Right cardiac atrium (tissue), 5 donors: ENCODE measurements around the gene ZNF319. TPM values are rescaled to one million over a fixed set of nuclear protein-coding genes. Genes with fewer than 3 reads are reported as not detected.

Experiments
- ATAC-seq, 2 donors: fragments of 200-7000 bp; cut with Tn5 transposase; one replicate each; pipeline versions ENCODE4 v1.8.0 to v1.9.1; 2020; ENCODE audit warnings: moderate library complexity in 2 of 2, mild to moderate bottlenecking in 1 of 2
- DNase-seq, 3 donors: peaks; one replicate each; pipeline ENCODE4 v3.0.0-alpha.2; 2020
- H3K27ac ChIP-seq: one replicate; pipeline ENCODE4 v1.5.1; 2013; ENCODE audit warnings: mild to moderate bottlenecking, low read length, control low read depth, moderate library complexity
- H3K27me3 ChIP-seq: one replicate; pipeline ENCODE4 v1.6.1; 2013; ENCODE audit not compliant: control insufficient read depth, insufficient read depth
- H3K4me1 ChIP-seq: one replicate; pipeline ENCODE4 v1.6.1; 2013; ENCODE audit warnings: low read length; ENCODE audit not compliant: control insufficient read depth, insufficient read depth
- H3K4me3 ChIP-seq: one replicate; pipeline ENCODE4 v1.5.1; 2013; ENCODE audit warnings: low read length, control low read depth
- H3K9me3 ChIP-seq: one replicate; pipeline ENCODE4 v1.6.1; 2013; ENCODE audit warnings: low read length; ENCODE audit not compliant: control insufficient read depth
- WGBS: extraction: QIAGEN DNeasy Blood & Tissue Kit; methylation state at CpG from one replicate; pipeline ENCODE4 v1.1.7; 2013; 5-methylcytosine and 5-hydroxymethylcytosine counted together
- intact Hi-C, 4 donors: fragments of 100-400 bp; cut with DNase I; formaldehyde crosslinking; loops; one replicate each; pipeline versions ENCODE4 v1.11.0 to v1.14.0; 2022 to 2023
- polyA plus RNA-seq: library from polyadenylated mRNA; stranded (reverse); fragments of 200-250 nt; gene quantifications from one replicate; pipeline ENCODE4 v1.2.3, GENCODE V29; 2013
- total RNA-seq, 4 donors: library from RNA; stranded (reverse); fragmentation: NEBNext Ultra II Directional; extraction: Animal tissue kit (Norgen Biotek cat#: 25700); gene quantifications; one replicate each; pipeline ENCODE4 v1.2.1, GENCODE V29; 2021
- donor health status: healthy with polysubstance abuse.
- donor health status: DM: no; HTN: yes; CAD: no.
- donor health status: DM: no; HTN: no; CAD: no.
- donor health status: DM: no; HTN: yes; CAD: no; lungs with severe emphysema.
- donor health status: DM: yes; HTN: yes; CAD: no.

The ZNF319 gene
- total and polyA plus RNA-seq, 5 donors, result 5.5 to 9.2 (median 7.8) TPM

- ATAC-seq (no peak), DNase-seq (no peak)
- no peak overlapping the region for H3K27ac ChIP-seq
- H3K4me1 ChIP-seq, result no peaks in the 10 kb centered on the region
- intact Hi-C loops, result no loop called here
- no peak overlapping the region for H3K4me3 ChIP-seq
- H3K9me3 ChIP-seq, result no peaks in the 10 kb centered on the region
- H3K27me3 ChIP-seq, result no peaks in the 10 kb centered on the region
- 84% methylated on average over 10 of the region's 10 CpGs for WGBS
Observed at GRCh38 chr16:57960310-57960709, 40.2 kb downstream of the ZNF319 start.

GRCh38 chr16:57959804-57960203 lies 40.7 kb downstream of the ZNF319 start:
- ATAC-seq (no peak), DNase-seq (no peak)
- no peaks in the 10 kb centered on the region for H3K27me3 ChIP-seq
- intact Hi-C loops, result no loop called here
- H3K4me1 ChIP-seq, result no peaks in the 10 kb centered on the region
- H3K4me3 ChIP-seq, result no peak overlapping the region
- no peaks in the 10 kb centered on the region for H3K9me3 ChIP-seq
- 78% methylated on average over 11 of the region's 11 CpGs for WGBS
- no peak overlapping the region for H3K27ac ChIP-seq

- DNase-seq (no peak), ATAC-seq (no peak)
- no peaks in the 10 kb centered on the region for H3K27me3 ChIP-seq
- intact Hi-C loops, result no loop called here
- WGBS, result 81% methylated on average over 8 of the region's 8 CpGs
- H3K4me1 ChIP-seq, result no peaks in the 10 kb centered on the region
- no peak overlapping the region for H3K27ac ChIP-seq
- no peaks in the 10 kb centered on the region for H3K9me3 ChIP-seq
- H3K4me3 ChIP-seq, result no peak overlapping the region
Observed at GRCh38 chr16:57959121-57959520, 41.4 kb downstream of the ZNF319 start.

GRCh38 chr16:57958544-57958943 lies 41.9 kb downstream of the ZNF319 start:
- DNase-seq (no peak), ATAC-seq (no peak)
- Histone ChIP-seq H3K9me3 (no peaks in the 10 kb centered on the region), H3K27ac (no peak overlapping the region), H3K4me3 (no peak overlapping the region), H3K4me1 (no peaks in the 10 kb centered on the region), H3K27me3 (no peaks in the 10 kb centered on the region)
- intact Hi-C loops, result no loop called here
- 67% methylated on average over 6 of the region's 6 CpGs for WGBS

GRCh38 chr16:57957673-57958392 lies 42.6 kb downstream of the ZNF319 start:
- Histone ChIP-seq H3K4me1 (no peaks in the 10 kb centered on the region), H3K27me3 (no peaks in the 10 kb centered on the region), H3K9me3 (no peaks in the 10 kb centered on the region), H3K4me3 (no peak overlapping the region), H3K27ac (no peak overlapping the region)
- WGBS, result 77% methylated on average over 8 of the region's 8 CpGs
- intact Hi-C loops, result no loop called here
- ATAC-seq (no peak), DNase-seq (no peak)

- ATAC-seq, result no peak
Observed at GRCh38 chr16:57956924-57957672, 43.4 kb downstream of the ZNF319 start.

GRCh38 chr16:57956270-57956808 lies 44.1 kb downstream of the ZNF319 start:
- Histone ChIP-seq H3K27ac (no peak overlapping the region), H3K4me1 (no peaks in the 10 kb centered on the region), H3K9me3 (no peaks in the 10 kb centered on the region), H3K4me3 (no peak overlapping the region), H3K27me3 (no peaks in the 10 kb centered on the region)
- ATAC-seq, result no peak
- DNase-seq, result no peak
- WGBS, result 84% methylated on average over 8 of the region's 8 CpGs
- intact Hi-C loops, result no loop called here

More at GRCh38 chr16:57956924-57957672, 43.4 kb downstream of the ZNF319 start:
- Histone ChIP-seq H3K27me3 (no peaks in the 10 kb centered on the region), H3K4me1 (no peaks in the 10 kb centered on the region), H3K9me3 (no peaks in the 10 kb centered on the region), H3K27ac (no peak overlapping the region), H3K4me3 (no peak overlapping the region)
- no peak for DNase-seq
- WGBS, result 72% methylated on average over 8 of the region's 8 CpGs
- intact Hi-C loops, result no loop called here

- H3K27ac ChIP-seq, result no peak overlapping the region
Observed at GRCh38 chr16:57955572-57956188, 44.8 kb downstream of the ZNF319 start.

GRCh38 chr16:57953857-57954256 lies 46.6 kb downstream of the ZNF319 start:
- WGBS, result 93% methylated on average over 1 of the region's 1 CpG
- no peak for ATAC-seq
- DNase-seq, result no peak
- no peaks in the 10 kb centered on the region for H3K9me3 ChIP-seq
- no peaks in the 10 kb centered on the region for H3K4me1 ChIP-seq
- no peak overlapping the region for H3K4me3 ChIP-seq
- H3K27ac ChIP-seq, result no peak overlapping the region
- intact Hi-C loops, result no loop called here
- no peaks in the 10 kb centered on the region for H3K27me3 ChIP-seq

More at GRCh38 chr16:57955572-57956188, 44.8 kb downstream of the ZNF319 start:
- no peaks in the 10 kb centered on the region for H3K27me3 ChIP-seq
- WGBS, result 72% methylated on average over 12 of the region's 12 CpGs
- no peak for DNase-seq
- no peak for ATAC-seq
- H3K4me3 ChIP-seq, result no peak overlapping the region
- H3K9me3 ChIP-seq, result no peaks in the 10 kb centered on the region
- intact Hi-C loops, result no loop called here
- no peaks in the 10 kb centered on the region for H3K4me1 ChIP-seq

GRCh38 chr16:57952909-57953308 lies 47.6 kb downstream of the ZNF319 start:
- Histone ChIP-seq H3K27ac (no peak overlapping the region), H3K27me3 (no peaks in the 10 kb centered on the region), H3K9me3 (no peaks in the 10 kb centered on the region), H3K4me3 (no peak overlapping the region), H3K4me1 (no peaks in the 10 kb centered on the region)
- WGBS, result 87% methylated on average over 9 of the region's 9 CpGs
- ATAC-seq (no peak), DNase-seq (no peak)
- intact Hi-C loops, result no loop called here
